ENCODE measurements around the gene S100A8.
"Not testable (repeated sequence)": the region's sequence is repeated elsewhere in the genome, so short reads cannot be mapped to it uniquely, and the experiment has no call there.

DNA sequence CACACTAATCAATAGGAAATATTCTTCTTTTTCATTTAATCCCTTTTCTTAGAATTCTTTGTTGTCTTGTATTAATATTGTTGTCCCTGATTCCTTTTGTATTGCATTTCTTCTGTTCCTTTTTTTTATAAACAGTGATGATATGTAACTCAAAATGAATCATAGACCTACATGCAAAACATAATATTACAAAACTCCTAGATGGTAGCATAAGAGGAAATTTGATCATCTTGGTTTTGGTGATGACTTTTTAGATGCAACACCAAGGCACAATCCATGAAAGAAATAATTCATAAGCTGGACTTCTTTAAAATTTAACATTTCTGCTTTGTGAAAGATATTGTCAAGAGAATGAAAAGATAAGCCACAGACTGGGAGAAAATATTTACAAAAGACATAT is 23.1 kb upstream of the S100A8 start:
- not testable (repeated sequence) for TF ChIP-seq POLR2AphosphoS5, POLR2A (IDR thresholded peaks at IDR 0.05)
- TF ChIP-seq, protein P1, sequence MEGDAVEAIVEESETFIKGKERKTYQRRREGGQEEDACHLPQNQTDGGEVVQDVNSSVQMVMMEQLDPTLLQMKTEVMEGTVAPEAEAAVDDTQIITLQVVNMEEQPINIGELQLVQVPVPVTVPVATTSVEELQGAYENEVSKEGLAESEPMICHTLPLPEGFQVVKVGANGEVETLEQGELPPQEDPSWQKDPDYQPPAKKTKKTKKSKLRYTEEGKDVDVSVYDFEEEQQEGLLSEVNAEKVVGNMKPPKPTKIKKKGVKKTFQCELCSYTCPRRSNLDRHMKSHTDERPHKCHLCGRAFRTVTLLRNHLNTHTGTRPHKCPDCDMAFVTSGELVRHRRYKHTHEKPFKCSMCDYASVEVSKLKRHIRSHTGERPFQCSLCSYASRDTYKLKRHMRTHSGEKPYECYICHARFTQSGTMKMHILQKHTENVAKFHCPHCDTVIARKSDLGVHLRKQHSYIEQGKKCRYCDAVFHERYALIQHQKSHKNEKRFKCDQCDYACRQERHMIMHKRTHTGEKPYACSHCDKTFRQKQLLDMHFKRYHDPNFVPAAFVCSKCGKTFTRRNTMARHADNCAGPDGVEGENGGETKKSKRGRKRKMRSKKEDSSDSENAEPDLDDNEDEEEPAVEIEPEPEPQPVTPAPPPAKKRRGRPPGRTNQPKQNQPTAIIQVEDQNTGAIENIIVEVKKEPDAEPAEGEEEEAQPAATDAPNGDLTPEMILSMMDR (IDR thresholded peaks at IDR 0.05), result not testable (repeated sequence)
